GM19193 (cell line): Measurements from ENCODE around the gene SLC6A17.

Source experiments
- POLR2A ChIP-seq: IDR thresholded peaks from 4 replicates; pipeline ENCODE4 v1.6.1; 2011; ENCODE audit not compliant: insufficient read depth, insufficient read length; ENCODE audit errors: extremely low read depth

Gene SLC6A17

GRCh38 chr1:110243574-110243973, 93.3 kb downstream of the SLC6A17 start:
- no peak for TF ChIP-seq POLR2A

- TF ChIP-seq POLR2A: no peak
Measured at GRCh38 chr1:110245876-110246620, 95.8 kb downstream of the SLC6A17 start.

- no peak for TF ChIP-seq POLR2A
Measured at GRCh38 chr1:110248746-110249145, 98.5 kb downstream of the SLC6A17 start.

- no peak for TF ChIP-seq POLR2A
Measured at GRCh38 chr1:110249256-110249655, 99.0 kb downstream of the SLC6A17 start.

- no peak for TF ChIP-seq POLR2A
Measured at GRCh38 chr1:110250008-110250407, 99.7 kb downstream of the SLC6A17 start.

GRCh38 chr1:110250749-110251148, 100.5 kb downstream of the SLC6A17 start:
- TF ChIP-seq POLR2A: no peak
